Measurements from ENCODE around the gene TEX11.

Gene TEX11

GRCh38 chrX:70552130-70552704 is 356.3 kb downstream of the TEX11 start:
- no peak overlapping the region for H2AFZ ChIP-seq (ENCODE audit: low read depth, low read length, severe bottlenecking)
- no peak overlapping the region for H3K4me3 ChIP-seq (ENCODE audit: insufficient read depth, low read length, poor library complexity, severe bottlenecking)
- H4K20me1 ChIP-seq (ENCODE audit: low read depth, low read length) = no peaks in the 10 kb centered on the region
- no peaks in the 10 kb centered on the region for H3K36me3 ChIP-seq (ENCODE audit: low read length)
- no peak overlapping the region for H3K9ac ChIP-seq (ENCODE audit: low read length)
- H3K27me3 ChIP-seq (ENCODE audit: low read length) = no peaks in the 10 kb centered on the region
- no peaks in the 10 kb centered on the region for H3K9me2 ChIP-seq (replicated peaks; ENCODE audit: insufficient read depth, low read length)
- TF ChIP-seq CTCF (IDR thresholded peaks at IDR 0.05; ENCODE audit: insufficient read depth, low read length, poor library complexity, severe bottlenecking) = no peak
- no peak for TF ChIP-seq EZH2phosphoT487 (conservative IDR thresholded peaks at IDR 0.05; ENCODE audit: low read length)
- H3K79me2 ChIP-seq (ENCODE audit: insufficient read depth, low read length) = no peaks in the 10 kb centered on the region
- no peak overlapping the region for H3K4me2 ChIP-seq (ENCODE audit: low read depth, low read length, poor library complexity, severe bottlenecking)
- H3F3A ChIP-seq (ENCODE audit: insufficient read depth) = no peaks in the 10 kb centered on the region
- no peak overlapping the region for H3K27ac ChIP-seq (ENCODE audit: low read depth, low read length)
- H3K9me3 ChIP-seq (ENCODE audit: insufficient read depth, low read length) = no peaks in the 10 kb centered on the region

GRCh38 chrX:70549429-70549828 is 359.1 kb downstream of the TEX11 start:
- no peaks in the 10 kb centered on the region for H3K36me3 ChIP-seq (ENCODE audit: low read length)
- no peaks in the 10 kb centered on the region for H3F3A ChIP-seq (ENCODE audit: insufficient read depth)
- no peak overlapping the region for H3K9ac ChIP-seq (ENCODE audit: low read length)
- H3K9me3 ChIP-seq (ENCODE audit: insufficient read depth, low read length) = no peaks in the 10 kb centered on the region
- H3K4me2 ChIP-seq (ENCODE audit: low read depth, low read length, poor library complexity, severe bottlenecking) = no peak overlapping the region
- H3K79me2 ChIP-seq (ENCODE audit: insufficient read depth, low read length) = no peaks in the 10 kb centered on the region
- no peaks in the 10 kb centered on the region for H3K27me3 ChIP-seq (ENCODE audit: low read length)
- H3K9me2 ChIP-seq (replicated peaks; ENCODE audit: insufficient read depth, low read length) = no peaks in the 10 kb centered on the region
- H3K4me3 ChIP-seq (ENCODE audit: insufficient read depth, low read length, poor library complexity, severe bottlenecking) = no peak overlapping the region
- no peak overlapping the region for H2AFZ ChIP-seq (ENCODE audit: low read depth, low read length, severe bottlenecking)
- H3K27ac ChIP-seq (ENCODE audit: low read depth, low read length) = no peak overlapping the region
- TF ChIP-seq EZH2phosphoT487 (conservative IDR thresholded peaks at IDR 0.05; ENCODE audit: low read length) (no peak), CTCF (IDR thresholded peaks at IDR 0.05; ENCODE audit: insufficient read depth, low read length, poor library complexity, severe bottlenecking) (no peak)
- no peaks in the 10 kb centered on the region for H4K20me1 ChIP-seq (ENCODE audit: low read depth, low read length)

- Histone ChIP-seq H3K4me3 (ENCODE audit: insufficient read depth, low read length, poor library complexity, severe bottlenecking) (no peak overlapping the region), H3K36me3 (ENCODE audit: low read length) (no peaks in the 10 kb centered on the region), H4K20me1 (ENCODE audit: low read depth, low read length) (no peaks in the 10 kb centered on the region), H3K9ac (ENCODE audit: low read length) (no peak overlapping the region), H2AFZ (ENCODE audit: low read depth, low read length, severe bottlenecking) (no peak overlapping the region), H3F3A (ENCODE audit: insufficient read depth) (no peaks in the 10 kb centered on the region), H3K4me2 (ENCODE audit: low read depth, low read length, poor library complexity, severe bottlenecking) (no peak overlapping the region), H3K9me2 (replicated peaks; ENCODE audit: insufficient read depth, low read length) (no peaks in the 10 kb centered on the region), H3K79me2 (ENCODE audit: insufficient read depth, low read length) (no peaks in the 10 kb centered on the region), H3K27me3 (ENCODE audit: low read length) (no peaks in the 10 kb centered on the region), H3K27ac (ENCODE audit: low read depth, low read length) (no peak overlapping the region), H3K9me3 (ENCODE audit: insufficient read depth, low read length) (no peaks in the 10 kb centered on the region)
- TF ChIP-seq CTCF (IDR thresholded peaks at IDR 0.05; ENCODE audit: insufficient read depth, low read length, poor library complexity, severe bottlenecking) = no peak
- TF ChIP-seq EZH2phosphoT487 (conservative IDR thresholded peaks at IDR 0.05; ENCODE audit: low read length) = no peak
Measured at GRCh38 chrX:70535198-70535597, 373.3 kb downstream of the TEX11 start.
